Heart right ventricle (tissue), 16 donors: ENCODE measurements around the gene PDZD2. TPM values are rescaled to one million over a fixed set of nuclear protein-coding genes. Genes with fewer than 3 reads are reported as not detected.

Source experiments
- ATAC-seq, 8 donors: fragments of 200-7000 bp; cut with Tn5 transposase; one replicate each; pipeline ENCODE4 v1.9.1; 2020; ENCODE audit warnings: mild to moderate bottlenecking in 8 of 8, moderate library complexity in 8 of 8, moderate number of reproducible peaks in 1 of 8
- DNase-seq, 2 donors: peaks; one replicate each; pipeline ENCODE4 v3.0.0-alpha.2; 2020
- H3K27ac ChIP-seq, 10 donors: fragments of 200-600 bp; sonication (generic) in 2 of 10; one replicate each; pipeline versions ENCODE4 v1.5.0 to v1.8.0; 2020 to 2022; ENCODE audit warnings: mild to moderate bottlenecking in 3 of 10
- H3K27me3 ChIP-seq, 7 donors: fragments of 200-600 bp; one replicate each; pipeline ENCODE4 v1.8.0; 2021 to 2022; ENCODE audit warnings: mild to moderate bottlenecking in 2 of 7
- H3K36me3 ChIP-seq, 9 donors: fragments of 200-600 bp; sonication (generic) in 1 of 9; one replicate each; pipeline versions ENCODE4 v1.5.0 to v1.8.0; 2020 to 2022; ENCODE audit warnings: mild to moderate bottlenecking in 2 of 9
- H3K4me1 ChIP-seq, 9 donors: fragments of 200-600 bp; sonication (generic) in 1 of 9; one replicate each; pipeline versions ENCODE4 v1.5.0 to v1.8.0; 2020 to 2022; ENCODE audit warnings: mild to moderate bottlenecking in 4 of 9
- H3K4me3 ChIP-seq, 10 donors: fragments of 200-600 bp; sonication (generic) in 2 of 10; one replicate each; pipeline versions ENCODE4 v1.5.0 to v1.8.0; 2020 to 2022; ENCODE audit warnings: mild to moderate bottlenecking in 7 of 10, moderate library complexity in 2 of 10
- H3K9me3 ChIP-seq, 11 donors: fragments of 200-600 bp in 10 of 11; sonication (generic) in 2 of 11; one replicate each; pipeline versions ENCODE4 v1.5.0 to v1.8.0; 2013 to 2022; ENCODE audit warnings: mild to moderate bottlenecking in 2 of 11, control low read depth in 1 of 11, moderate library complexity in 1 of 11
- CTCF ChIP-seq, 9 donors: fragments of 200-600 bp; sonication (generic) in 2 of 9; IDR thresholded peaks; one replicate each; pipeline versions ENCODE4 v1.5.0 to v1.8.0; 2021 to 2022; ENCODE audit warnings: antibody characterized with exemption in 9 of 9, mild to moderate bottlenecking in 5 of 9, moderate library complexity in 1 of 9
- WGBS, 2 donors: extraction: QIAGEN DNeasy Blood & Tissue Kit; methylation state at CpG; one replicate each; pipeline ENCODE4 v1.1.7; 2013; ENCODE audit warnings: inconsistent platforms in 1 of 2; 5-methylcytosine and 5-hydroxymethylcytosine counted together
- intact Hi-C, 10 donors: fragments of 100-400 bp; cut with DNase I; formaldehyde crosslinking; loops; one replicate each; pipeline versions ENCODE4 v1.11.1 to v1.14.2; 2022
- polyA plus RNA-seq, 2 donors: library from polyadenylated mRNA; stranded (reverse); fragments of 200-250 nt; gene quantifications; one replicate each; pipeline ENCODE4 v1.2.3, GENCODE V29; 2013
- total RNA-seq, 10 donors: library from RNA; stranded (reverse); fragmentation: NEBNext Ultra II Directional in 3 of 10; extraction: Animal tissue kit (Norgen Biotek cat#: 25700) in 3 of 10; gene quantifications; one replicate each; pipeline versions ENCODE4 v1.2.1 to v1.2.4, GENCODE V29; 2021 to 2023
- donor health status: Arrhythmogenic right ventricular cardiomyopathy.
- donor health status: ischemic (EF 13 %, LVEDD 7.1; RV severe dilation, severe dysfunction).
- donor health status: healthy with polysubstance abuse.
- donor health status: DM: no; HTN: yes; CAD: no.
- donor health status: DM: no; HTN: no; CAD: no.
- donor health status: ischemic (EF 25% LVEDD 6.9; RV normal size, moderate dysfunction).
- donor health status: ischemic (EF 25% LVEDD 5.7; RV mildly dilated, moderate dysfunction).
- donor health status: healthy.
- donor health status: DM: yes; HTN: yes; CAD: no.
- donor health status: Ischemic cardiomyopathy.
- donor health status: ischemic (EF 35%, LVEDD 5.7; RV mildly dilated, moderate dysfunction).
- donor health status: nonischemic (EF 11% LVEDD 7.7; RV severe dilation, severe dysfunction).
- donor health status: DM: yes; HTN: yes; CAD: no.
- donor health status: PGD.
- donor health status: ischemic (EF 29% LVEDD 5.4; RV normal size, mild dysfunction).
- donor health status: nonischemic (EF 23%, LVEDD 6.1; RV moderate dilation, normal function).

The PDZD2 gene
- total and polyA plus RNA-seq, 12 donors: 9.0 to 117 (median 82.5) TPM

- DNase-seq: no peak
- no peaks in the 10 kb centered on the region for H3K9me3 ChIP-seq
- intact Hi-C loops: no loop called here
- whole genome bisulfite sequencing, 2 donors: 63 to 67% methylated on average over 11 of the region's 11 CpGs
- ATAC-seq: peak in 7 of 8 donors; percentile 25 to 80 (median 56)
- H3K4me1 ChIP-seq: peaks cover 5 to 57% (median 30%) of the 10 kb centered on the region in 9 donors
- no peaks in the 10 kb centered on the region for H3K36me3 ChIP-seq
- H3K4me3 ChIP-seq: no peak overlapping the region
- H3K27ac ChIP-seq: peak overlapping the region in 4 of 10 donors; percentile 4 to 17 (median 7)
- no peak for TF ChIP-seq CTCF (IDR thresholded peaks at IDR 0.05)
- H3K27me3 ChIP-seq: no peaks in the 10 kb centered on the region
Measured at GRCh38 chr5:31657315-31657979, 18.5 kb downstream of the PDZD2 start.

GRCh38 chr5:31661257-31661656 is 22.3 kb downstream of the PDZD2 start:
- Histone ChIP-seq H3K4me3 (no peak overlapping the region), H3K9me3 (no peaks in the 10 kb centered on the region), H3K27ac (no peak overlapping the region), H3K27me3 (no peaks in the 10 kb centered on the region), H3K4me1 (peaks cover 5 to 64% (median 28%) of the 10 kb centered on the region in 9 donors), H3K36me3 (no peaks in the 10 kb centered on the region)
- ATAC-seq: no peak
- no peak for DNase-seq
- intact Hi-C loops: loop anchor here in 2 of 10 donors (5.0 to 10.0 kb wide), 2 partner anchors 126 to 144 kb away; no protein-coding TSS in a partner anchor
- 59 to 71% methylated on average over 4 of the region's 4 CpGs for WGBS, 2 donors
- no peak for TF ChIP-seq CTCF (IDR thresholded peaks at IDR 0.05)

- peaks cover 0 to 46% (median 17%) of the 10 kb centered on the region in 9 donors for H3K4me1 ChIP-seq
- no peaks in the 10 kb centered on the region for H3K27me3 ChIP-seq
- ATAC-seq: peak in 7 of 8 donors; percentile 51 to 87 (median 67)
- peak overlapping the region in 5 of 10 donors; percentile 11 to 58 (median 32) for H3K27ac ChIP-seq
- no peaks in the 10 kb centered on the region for H3K9me3 ChIP-seq
- TF ChIP-seq CTCF (IDR thresholded peaks at IDR 0.05): no peak
- intact Hi-C loops: loop anchor here in 2 of 10 donors (5.0 to 10.0 kb wide), 2 partner anchors 124 to 141 kb away; no protein-coding TSS in a partner anchor
- peak in 1 of 2 donors; percentile 31 for DNase-seq
- no peak overlapping the region for H3K4me3 ChIP-seq
- no peaks in the 10 kb centered on the region for H3K36me3 ChIP-seq
- 65% methylated on average over 7 of the region's 7 CpGs for whole genome bisulfite sequencing, 2 donors
Measured at GRCh38 chr5:31663519-31663918, 24.6 kb downstream of the PDZD2 start.

GRCh38 chr5:31664566-31664965 is 25.6 kb downstream of the PDZD2 start:
- Histone ChIP-seq H3K36me3 (no peaks in the 10 kb centered on the region), H3K4me3 (no peak overlapping the region), H3K27ac (no peak overlapping the region), H3K9me3 (no peaks in the 10 kb centered on the region), H3K4me1 (peaks cover 0 to 44% (median 17%) of the 10 kb centered on the region in 9 donors), H3K27me3 (no peaks in the 10 kb centered on the region)
- intact Hi-C loops: loop anchor here in 2 of 10 donors (5.0 to 10.0 kb wide), 2 partner anchors 123 to 140 kb away; no protein-coding TSS in a partner anchor
- DNase-seq (no peak), ATAC-seq (no peak)
- TF ChIP-seq CTCF (IDR thresholded peaks at IDR 0.05): peak in 2 of 9 donors; percentile 16 to 21
- 90 to 93% methylated on average over 8 of the region's 8 CpGs for WGBS, 2 donors
